Thyroid gland (tissue), 4 donors: ENCODE data around the gene GLT8D2.

Experiments used
- POLR2A ChIP-seq, 2 donors: fragments of 450-650 bp; IDR thresholded peaks; one replicate each; pipeline ENCODE4 v1.6.1; 2017; ENCODE audit warnings: antibody characterized with exemption in 2 of 2, mild to moderate bottlenecking in 2 of 2, moderate library complexity in 1 of 2
- TF ChIP-seq, protein P1 (sequence below), 6 experiments: fragments of 200-600 bp in 3 of 6; fragments of 450-650 bp in 3 of 6; sonication (generic) in 3 of 6; IDR thresholded peaks; one replicate each; pipeline ENCODE4 v1.5.1; 2016 to 2019; ENCODE audit warnings: antibody characterized with exemption in 6 of 6, mild to moderate bottlenecking in 2 of 6, inconsistent platforms in 1 of 6, moderate library complexity in 1 of 6

DNA sequence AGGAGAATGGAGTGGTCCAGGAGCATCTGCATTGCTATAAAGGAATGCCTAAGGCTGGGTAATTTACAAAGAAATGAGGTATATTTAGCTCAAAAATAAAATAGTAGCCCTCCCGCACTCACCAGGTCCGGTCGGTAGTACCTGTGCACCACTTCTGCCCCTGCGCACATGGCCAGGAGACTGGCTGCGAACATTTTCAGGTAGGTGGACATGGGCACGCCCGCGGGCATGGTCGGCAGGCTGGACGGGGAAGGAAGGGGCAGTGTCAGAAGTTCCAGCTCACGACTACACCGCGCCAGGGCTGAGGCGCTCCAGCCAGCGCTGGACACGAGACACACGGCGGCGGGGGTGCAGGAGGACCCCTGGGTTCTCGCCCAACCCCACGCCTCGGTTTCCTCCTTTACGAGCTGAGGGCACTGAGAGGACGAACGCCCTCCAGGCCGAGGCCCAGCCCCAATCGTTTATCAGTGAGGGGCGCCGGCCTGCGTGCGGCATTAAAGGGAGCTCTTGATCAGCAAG, 93.4 kb downstream of the GLT8D2 start:
- TF ChIP-seq, protein P1, sequence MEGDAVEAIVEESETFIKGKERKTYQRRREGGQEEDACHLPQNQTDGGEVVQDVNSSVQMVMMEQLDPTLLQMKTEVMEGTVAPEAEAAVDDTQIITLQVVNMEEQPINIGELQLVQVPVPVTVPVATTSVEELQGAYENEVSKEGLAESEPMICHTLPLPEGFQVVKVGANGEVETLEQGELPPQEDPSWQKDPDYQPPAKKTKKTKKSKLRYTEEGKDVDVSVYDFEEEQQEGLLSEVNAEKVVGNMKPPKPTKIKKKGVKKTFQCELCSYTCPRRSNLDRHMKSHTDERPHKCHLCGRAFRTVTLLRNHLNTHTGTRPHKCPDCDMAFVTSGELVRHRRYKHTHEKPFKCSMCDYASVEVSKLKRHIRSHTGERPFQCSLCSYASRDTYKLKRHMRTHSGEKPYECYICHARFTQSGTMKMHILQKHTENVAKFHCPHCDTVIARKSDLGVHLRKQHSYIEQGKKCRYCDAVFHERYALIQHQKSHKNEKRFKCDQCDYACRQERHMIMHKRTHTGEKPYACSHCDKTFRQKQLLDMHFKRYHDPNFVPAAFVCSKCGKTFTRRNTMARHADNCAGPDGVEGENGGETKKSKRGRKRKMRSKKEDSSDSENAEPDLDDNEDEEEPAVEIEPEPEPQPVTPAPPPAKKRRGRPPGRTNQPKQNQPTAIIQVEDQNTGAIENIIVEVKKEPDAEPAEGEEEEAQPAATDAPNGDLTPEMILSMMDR (IDR thresholded peaks at IDR 0.05), result no peak
- no peak for TF ChIP-seq POLR2A (IDR thresholded peaks at IDR 0.05)
